ENCODE measurements around the gene ARHGAP9.
"Not testable (repeated sequence)": the region's sequence is repeated elsewhere in the genome, so short reads cannot be mapped to it uniquely, and the experiment has no call there.

Gene ARHGAP9

GRCh38 chr12:57479376-57480115, at the start of gene ARHGAP9:
Gene ARHGAP9 (minus strand): TSS chr12:57479866. CDS start chr12:57479406, 460 bp downstream.
- DNase-seq (ENCODE audit: low read depth): no peak

- DNase-seq (ENCODE audit: low read depth): no peak
These were observed 49.3 kb upstream of the ARHGAP9 start for GRCh38 chr12:57528831-57529555.

- DNase-seq (ENCODE audit: low read depth): no peak
These were observed 48.5 kb upstream of the ARHGAP9 start for GRCh38 chr12:57528176-57528575.

DNA sequence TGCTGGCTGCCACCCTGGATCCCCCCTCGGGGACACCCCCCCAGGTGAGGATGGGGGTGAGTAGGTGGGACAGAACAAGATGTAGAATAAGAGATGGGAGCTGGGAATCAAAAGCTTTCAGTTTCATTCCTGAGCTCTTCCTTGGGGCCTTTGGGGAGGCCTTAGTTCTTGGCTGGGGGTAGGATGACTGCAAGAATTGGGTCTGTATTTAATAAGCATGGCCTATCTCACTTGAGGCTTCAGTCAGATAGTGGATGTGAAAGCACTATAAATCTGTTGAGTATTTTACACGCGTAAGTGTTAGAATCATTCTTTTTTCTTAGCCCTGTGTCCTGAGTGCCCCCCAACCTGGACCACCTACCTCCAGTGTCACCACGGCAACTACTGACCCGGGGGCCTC, 47.5 kb upstream of the ARHGAP9 start:
- DNase-seq (ENCODE audit: low read depth): no peak

GRCh38 chr12:57526477-57527126, 46.9 kb upstream of the ARHGAP9 start:
- no peak for DNase-seq (ENCODE audit: low read depth)

- no peak for DNase-seq (ENCODE audit: low read depth)
These were observed 46.1 kb upstream of the ARHGAP9 start for GRCh38 chr12:57525615-57526383.

- DNase-seq (ENCODE audit: low read depth): no peak
These were observed 45.3 kb upstream of the ARHGAP9 start for GRCh38 chr12:57524814-57525614.

GRCh38 chr12:57523706-57524614, 44.3 kb upstream of the ARHGAP9 start:
- DNase-seq (ENCODE audit: low read depth): no peak

DNA sequence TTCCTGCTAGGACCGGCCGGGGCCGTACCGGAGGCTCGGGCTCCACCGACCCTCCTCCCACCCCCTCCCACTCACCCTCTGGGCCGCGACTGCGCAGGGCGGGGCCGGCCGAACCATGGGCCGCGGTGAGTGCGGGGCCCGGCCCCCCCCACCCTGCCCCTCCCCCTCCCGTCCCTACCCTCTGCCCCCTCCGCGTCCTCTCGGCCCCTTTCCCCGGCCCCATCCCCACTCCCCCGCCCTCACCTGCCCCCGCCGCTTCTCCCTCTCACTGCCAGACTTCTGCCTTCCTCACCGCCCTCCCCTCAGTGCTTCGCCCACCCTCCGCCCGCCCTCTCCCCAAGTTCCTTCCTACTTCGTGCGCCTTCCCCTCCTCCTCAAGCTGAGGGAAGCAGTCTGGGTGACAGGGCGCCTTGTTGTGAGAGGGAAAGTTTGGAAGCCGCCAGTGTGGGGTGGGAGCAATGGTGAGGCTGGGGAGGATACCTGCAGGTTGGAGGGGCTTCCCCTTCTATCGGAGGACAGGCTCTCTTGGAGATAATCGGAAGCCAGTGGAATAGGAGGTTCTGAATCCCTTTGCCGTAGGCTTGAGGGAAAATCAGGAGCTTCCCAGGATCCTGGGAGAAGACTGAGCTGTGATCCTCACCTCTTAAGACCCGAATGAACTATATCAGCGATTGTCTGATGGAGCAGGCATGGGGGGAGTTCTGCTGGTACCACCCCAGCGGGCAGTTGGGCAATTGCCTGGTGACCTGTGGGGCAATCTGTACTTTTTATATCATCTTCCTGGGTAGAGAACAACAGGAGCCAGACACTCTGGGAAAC, 43.4 kb upstream of the ARHGAP9 start:
- peak; percentile 55 for DNase-seq (ENCODE audit: low read depth)

GRCh38 chr12:57522011-57522886, 42.6 kb upstream of the ARHGAP9 start, which contains the start of gene MBD6:
Gene MBD6 (plus strand): TSS chr12:57522824. CDS start chr12:57524304, 1,480 bp downstream.
- DNase-seq (ENCODE audit: low read depth): peak; percentile 94

DNA sequence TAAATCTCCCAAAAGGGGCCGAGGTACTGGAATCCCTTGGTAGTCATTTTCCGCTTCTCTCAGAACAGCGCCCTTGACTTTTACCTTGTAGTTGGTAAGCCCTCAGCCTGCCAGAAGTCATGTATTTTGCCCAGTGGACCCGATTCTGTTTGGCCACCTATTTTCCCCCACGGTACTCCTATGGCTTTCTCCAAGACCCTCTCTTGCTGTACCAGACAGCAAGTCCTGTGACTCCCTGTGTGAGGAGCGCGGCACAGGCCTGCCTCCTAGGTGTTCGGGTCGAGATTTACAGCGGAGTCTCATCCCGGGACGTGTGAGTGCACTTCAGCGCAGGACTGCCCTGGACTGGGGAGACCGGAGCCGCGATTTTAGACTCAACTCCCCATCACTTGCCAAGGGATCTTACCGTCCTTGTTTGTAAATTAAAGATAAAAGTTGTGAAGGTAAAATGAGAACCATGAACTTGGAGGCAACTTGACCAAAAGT, 41.9 kb upstream of the ARHGAP9 start:
- no peak for DNase-seq (ENCODE audit: low read depth)

GRCh38 chr12:57520053-57520818, 40.6 kb upstream of the ARHGAP9 start, which contains the start of gene DDIT3:
Gene DDIT3 (minus strand): TSS chr12:57520514. CDS start chr12:57517406, 3,108 bp downstream.
- DNase-seq (ENCODE audit: low read depth): peak; percentile 99

DNA sequence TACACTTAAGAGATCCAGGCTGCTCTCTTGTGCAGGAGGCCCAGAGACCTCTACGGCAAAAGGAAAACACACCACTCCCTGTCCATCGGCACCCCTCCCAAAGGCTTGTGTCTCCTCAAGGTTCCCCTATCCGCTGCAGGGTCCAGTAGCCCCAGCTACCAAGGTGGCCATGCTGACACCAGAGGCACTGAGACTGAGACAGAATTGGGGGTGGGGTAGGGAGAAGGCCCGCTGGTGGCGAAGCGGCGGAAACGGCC, 40.1 kb upstream of the ARHGAP9 start:
- DNase-seq (ENCODE audit: low read depth): no peak

- DNase-seq (ENCODE audit: low read depth): peak; percentile 83
These were observed 39.5 kb upstream of the ARHGAP9 start for GRCh38 chr12:57518920-57519795.

- DNase-seq (ENCODE audit: low read depth): peak; percentile 50
These were observed 38.7 kb upstream of the ARHGAP9 start for GRCh38 chr12:57518176-57518919.

DNA sequence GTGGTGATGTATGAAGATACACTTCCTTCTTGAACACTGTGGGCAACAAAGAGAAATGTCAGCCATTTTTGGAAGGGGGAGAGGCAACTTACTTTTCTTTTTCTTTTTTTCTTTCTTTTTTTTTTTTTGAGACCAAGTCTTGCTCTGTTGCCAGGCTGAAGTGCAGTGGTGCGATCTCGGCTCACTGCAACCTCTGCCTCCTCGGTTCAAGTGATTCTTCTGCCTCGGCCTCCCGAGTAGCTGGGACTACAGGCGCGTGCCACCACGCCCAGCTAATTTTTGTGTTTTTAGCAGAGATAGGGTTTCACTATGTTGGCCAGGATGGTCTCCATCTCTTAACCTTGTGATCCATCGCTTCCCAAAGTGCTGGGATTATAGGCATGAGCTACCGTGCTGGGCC, 38.1 kb upstream of the ARHGAP9 start:
- not testable (repeated sequence) for DNase-seq (ENCODE audit: low read depth)
